Mucosa of rectum (tissue), 2 donors: ENCODE data around the gene SDK1.

Experiments
- H3K27ac ChIP-seq, 2 donors: one replicate each; pipeline ENCODE4 v1.7.0; 2013; ENCODE audit warnings: inconsistent platforms in 2 of 2, low read depth in 2 of 2, low read length in 2 of 2
- H3K27me3 ChIP-seq, 2 donors: one replicate each; pipeline ENCODE4 v1.7.0; 2013; ENCODE audit warnings: low read length in 2 of 2; ENCODE audit not compliant: control insufficient read depth in 2 of 2, insufficient read depth in 2 of 2
- H3K36me3 ChIP-seq, 2 donors: one replicate each; pipeline ENCODE4 v1.7.0; 2013; ENCODE audit warnings: low read length in 2 of 2; ENCODE audit not compliant: control insufficient read depth in 2 of 2, insufficient read depth in 2 of 2
- H3K4me1 ChIP-seq, 2 donors: one replicate each; pipeline ENCODE4 v1.7.0; 2013; ENCODE audit warnings: low read length in 2 of 2, mild to moderate bottlenecking in 1 of 2; ENCODE audit not compliant: control insufficient read depth in 2 of 2, insufficient read depth in 2 of 2
- H3K4me3 ChIP-seq, 2 donors: one replicate each; pipeline ENCODE4 v1.7.0; 2013; ENCODE audit warnings: low read length in 2 of 2
- H3K9ac ChIP-seq, 2 donors: one replicate each; pipeline ENCODE4 v1.7.0; 2013; ENCODE audit warnings: low read length in 2 of 2, low read depth in 1 of 2, mild to moderate bottlenecking in 1 of 2
- H3K9me3 ChIP-seq, 2 donors: one replicate each; pipeline ENCODE4 v1.7.0; 2013; ENCODE audit warnings: low read length in 2 of 2; ENCODE audit not compliant: control insufficient read depth in 2 of 2
- donor health status: healthy.
- donor health status: Normal muscosa, but diverticular disease.

Gene SDK1

DNA sequence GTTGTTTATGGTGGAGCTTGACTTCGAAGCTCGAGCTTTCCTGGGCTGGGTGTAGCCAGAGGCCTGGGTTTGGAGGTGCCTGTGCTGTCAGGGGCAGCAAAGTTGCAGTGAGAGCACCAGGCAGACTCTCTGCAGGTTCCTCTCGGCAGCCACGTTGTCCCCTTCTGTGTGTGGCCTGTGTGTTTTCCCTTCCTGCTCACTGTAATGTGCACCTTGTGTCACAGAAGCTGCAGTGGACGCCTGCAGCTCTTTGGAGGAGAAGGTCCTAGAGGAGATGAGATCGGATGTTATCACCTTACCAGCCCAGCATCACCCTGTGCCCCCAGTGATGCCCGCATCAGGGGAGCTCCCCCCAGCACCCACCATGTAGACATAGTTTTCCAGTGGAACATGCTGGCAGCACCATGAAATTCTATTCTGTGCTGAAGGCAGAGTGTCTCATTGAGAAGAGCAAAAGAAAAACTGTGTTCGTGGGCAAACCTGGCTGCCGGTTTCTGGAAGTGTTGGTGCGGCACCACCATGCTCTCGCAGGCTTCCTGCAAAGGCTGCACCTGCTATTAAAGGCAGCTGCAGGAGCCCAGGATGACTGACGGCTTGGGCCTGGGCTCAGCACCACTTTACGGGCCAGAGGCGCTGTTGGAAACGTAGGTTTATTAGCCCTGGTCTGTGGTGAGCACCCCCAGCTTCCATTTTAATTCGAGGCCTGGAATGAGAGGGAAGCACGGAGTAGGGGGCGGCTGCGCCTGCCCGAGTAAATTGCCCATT is 771.3 kb downstream of the SDK1 start:
- H3K27ac ChIP-seq = no peak overlapping the region
- H3K4me1 ChIP-seq = no peaks in the 10 kb centered on the region
- H3K9ac ChIP-seq = no peak overlapping the region
- peaks cover 0 to 4% of the 10 kb centered on the region in 2 donors for H3K36me3 ChIP-seq
- H3K9me3 ChIP-seq = no peaks in the 10 kb centered on the region
- H3K4me3 ChIP-seq = no peak overlapping the region
- no peaks in the 10 kb centered on the region for H3K27me3 ChIP-seq

DNA sequence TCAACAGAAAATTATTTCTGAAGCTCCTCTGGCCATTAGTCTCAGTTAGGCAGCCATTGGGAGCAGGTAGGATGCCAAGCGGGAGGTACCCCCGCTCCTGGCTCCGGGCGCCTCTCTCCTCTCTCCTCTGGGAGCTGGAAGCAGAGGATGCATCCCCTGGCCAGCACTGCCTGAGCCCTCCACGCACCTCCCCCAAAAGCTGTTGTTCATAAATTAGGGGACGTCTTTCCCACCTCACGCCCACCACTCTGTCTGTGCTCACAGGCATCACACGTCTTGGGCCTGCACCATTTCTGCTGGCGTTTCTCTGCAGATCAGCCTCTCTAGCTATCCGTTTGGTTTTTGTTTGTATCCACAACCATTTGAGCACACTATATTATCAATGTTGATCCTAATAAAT is 772.0 kb downstream of the SDK1 start:
- Histone ChIP-seq H3K27me3 (no peaks in the 10 kb centered on the region), H3K9me3 (no peaks in the 10 kb centered on the region), H3K36me3 (peaks cover 0 to 4% of the 10 kb centered on the region in 2 donors), H3K27ac (no peak overlapping the region), H3K4me3 (no peak overlapping the region), H3K4me1 (no peaks in the 10 kb centered on the region), H3K9ac (no peak overlapping the region)

DNA sequence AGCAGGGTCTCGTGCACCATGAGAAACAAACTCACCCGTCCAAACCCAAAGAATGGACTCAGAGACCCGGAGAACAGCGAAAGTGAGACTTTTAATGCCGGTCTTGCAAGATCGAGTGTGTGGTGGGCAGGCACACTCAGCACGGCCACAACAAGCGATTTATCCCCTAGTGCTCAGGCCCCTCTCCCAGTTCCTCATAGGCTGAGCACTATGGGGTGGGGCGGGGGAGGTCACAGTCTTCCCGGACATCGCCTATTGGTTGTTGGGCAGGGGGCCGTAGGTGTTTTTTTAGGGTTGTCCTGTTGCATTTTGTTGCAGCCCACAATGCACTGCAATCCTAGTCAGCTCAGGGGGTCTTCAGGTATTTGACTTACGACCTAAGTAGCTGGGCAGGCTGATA is 772.7 kb downstream of the SDK1 start:
- no peak overlapping the region for H3K27ac ChIP-seq
- H3K9ac ChIP-seq = no peak overlapping the region
- H3K36me3 ChIP-seq = peaks cover 0 to 4% of the 10 kb centered on the region in 2 donors
- no peaks in the 10 kb centered on the region for H3K4me1 ChIP-seq
- H3K27me3 ChIP-seq = no peaks in the 10 kb centered on the region
- no peak overlapping the region for H3K4me3 ChIP-seq
- H3K9me3 ChIP-seq = no peaks in the 10 kb centered on the region

DNA sequence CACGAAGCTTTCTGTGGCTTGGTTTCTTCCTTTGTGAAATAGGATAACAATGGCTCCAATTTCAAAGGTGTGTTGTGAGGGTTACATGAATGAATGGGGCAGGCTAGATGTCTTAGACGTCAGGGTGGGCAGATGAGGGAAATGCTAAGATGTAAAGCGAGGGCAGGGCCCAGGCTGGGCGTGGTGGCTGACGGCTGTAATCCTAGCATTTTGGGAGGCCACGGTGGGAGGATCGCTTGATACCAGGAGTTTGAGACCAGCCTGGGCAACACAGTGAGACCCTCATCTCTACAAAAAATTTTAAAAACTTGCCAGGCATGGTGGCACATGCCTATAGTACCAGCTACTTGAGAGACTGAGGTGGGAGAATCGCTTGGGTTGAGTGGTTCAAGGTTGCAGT is 773.4 kb downstream of the SDK1 start:
- no peak overlapping the region for H3K27ac ChIP-seq
- no peaks in the 10 kb centered on the region for H3K27me3 ChIP-seq
- H3K9me3 ChIP-seq = no peaks in the 10 kb centered on the region
- peaks cover 0 to 4% of the 10 kb centered on the region in 2 donors for H3K36me3 ChIP-seq
- no peak overlapping the region for H3K9ac ChIP-seq
- H3K4me1 ChIP-seq = no peaks in the 10 kb centered on the region
- no peak overlapping the region for H3K4me3 ChIP-seq

DNA sequence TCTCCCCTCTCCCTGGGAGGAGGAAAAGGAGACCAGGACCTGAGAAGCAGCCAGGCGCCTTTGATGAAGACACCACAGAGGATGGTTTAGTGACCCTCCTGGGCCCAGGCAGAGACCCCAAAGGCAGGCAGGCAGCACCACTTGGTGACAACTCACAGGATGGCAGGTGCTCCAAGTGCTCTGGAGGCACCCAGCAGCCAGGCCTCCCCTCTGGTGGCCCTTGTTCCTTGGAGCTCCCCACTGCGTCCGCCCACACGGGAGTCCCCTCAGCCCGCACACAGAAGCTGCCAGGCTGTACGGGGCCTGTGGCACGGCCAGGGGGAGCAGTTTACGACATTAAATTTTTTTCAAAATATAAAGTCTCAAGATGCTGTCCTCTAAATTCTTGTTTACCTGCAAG is 773.9 kb downstream of the SDK1 start:
- no peak overlapping the region for H3K27ac ChIP-seq
- H3K36me3 ChIP-seq = peaks cover 0 to 4% of the 10 kb centered on the region in 2 donors
- H3K9ac ChIP-seq = no peak overlapping the region
- no peaks in the 10 kb centered on the region for H3K4me1 ChIP-seq
- H3K4me3 ChIP-seq = no peak overlapping the region
- H3K9me3 ChIP-seq = no peaks in the 10 kb centered on the region
- H3K27me3 ChIP-seq = no peaks in the 10 kb centered on the region

DNA sequence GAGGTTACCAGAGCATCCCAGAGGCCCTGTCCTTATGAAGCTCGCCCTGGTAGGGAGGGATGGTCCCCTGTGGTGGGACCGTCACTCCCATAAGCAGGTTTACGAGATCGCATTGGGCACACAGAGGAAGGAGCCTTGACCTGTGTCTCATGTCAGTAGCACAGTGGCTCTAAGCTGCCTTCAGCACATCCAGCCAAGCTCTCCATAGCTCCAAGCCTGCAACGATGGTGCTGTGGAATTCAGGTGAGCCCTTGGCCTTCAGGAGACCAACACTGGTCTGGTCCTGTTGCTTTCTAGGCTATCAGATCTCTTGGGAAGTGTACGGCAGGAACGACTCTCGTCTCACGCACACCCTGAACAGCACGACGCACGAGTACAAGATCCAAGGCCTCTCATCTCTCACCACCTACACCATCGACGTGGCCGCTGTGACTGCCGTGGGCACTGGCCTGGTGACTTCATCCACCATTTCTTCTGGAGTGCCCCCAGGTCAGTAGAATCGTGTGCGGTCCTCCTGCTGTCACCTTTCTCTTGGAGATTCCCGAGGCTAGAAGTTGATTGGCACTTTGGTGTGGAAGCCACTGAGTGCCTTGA is 775.7 kb downstream of the SDK1 start:
- Histone ChIP-seq H3K27ac (no peak overlapping the region), H3K36me3 (peaks cover 0 to 4% of the 10 kb centered on the region in 2 donors), H3K27me3 (no peaks in the 10 kb centered on the region), H3K9ac (no peak overlapping the region), H3K4me1 (no peaks in the 10 kb centered on the region), H3K4me3 (no peak overlapping the region), H3K9me3 (no peaks in the 10 kb centered on the region)

DNA sequence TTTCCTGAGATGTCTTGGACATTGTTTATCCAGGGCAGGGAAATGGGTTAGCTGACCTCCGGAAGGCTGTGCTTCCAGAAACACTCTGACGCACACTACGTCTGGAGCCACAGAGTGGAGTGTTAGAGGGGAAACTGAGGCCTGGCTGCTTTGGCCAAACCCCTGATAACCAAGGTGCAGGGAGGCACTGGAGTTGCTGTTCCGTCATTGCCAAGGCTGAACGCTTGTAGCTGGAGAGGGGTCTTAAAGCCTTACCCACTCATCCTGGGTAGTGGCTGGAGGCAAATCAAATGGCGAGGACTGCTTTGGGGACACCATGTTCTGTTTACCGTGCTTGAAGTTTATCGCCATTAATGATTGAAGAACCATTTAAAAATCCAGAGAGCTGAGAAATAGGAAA is 776.9 kb downstream of the SDK1 start:
- no peaks in the 10 kb centered on the region for H3K9me3 ChIP-seq
- H3K9ac ChIP-seq = no peak overlapping the region
- no peaks in the 10 kb centered on the region for H3K27me3 ChIP-seq
- H3K27ac ChIP-seq = no peak overlapping the region
- H3K4me1 ChIP-seq = no peaks in the 10 kb centered on the region
- peaks cover 0 to 4% of the 10 kb centered on the region in 2 donors for H3K36me3 ChIP-seq
- H3K4me3 ChIP-seq = no peak overlapping the region

DNA sequence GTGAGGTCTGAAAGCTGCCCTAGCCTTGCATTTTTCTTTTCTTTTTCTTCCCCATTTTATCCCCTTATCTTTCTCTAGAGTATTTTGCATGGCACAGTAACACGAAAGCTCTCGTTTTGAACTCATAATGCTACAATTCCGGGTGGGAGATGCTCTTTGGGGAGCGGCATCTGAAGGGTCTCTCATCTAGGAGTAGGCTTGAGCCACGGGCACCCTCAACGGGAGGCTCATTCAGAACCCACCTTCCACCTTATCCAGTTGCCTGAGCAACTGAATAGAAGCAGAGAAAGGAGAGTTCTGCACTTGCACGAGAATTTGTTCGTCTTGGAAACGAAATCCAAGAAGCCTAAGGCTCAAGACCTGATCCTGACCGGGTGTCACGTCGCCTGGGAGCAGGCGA is 777.5 kb downstream of the SDK1 start:
- no peaks in the 10 kb centered on the region for H3K9me3 ChIP-seq
- H3K27ac ChIP-seq = no peak overlapping the region
- H3K4me3 ChIP-seq = no peak overlapping the region
- no peaks in the 10 kb centered on the region for H3K27me3 ChIP-seq
- H3K36me3 ChIP-seq = peaks cover 0 to 4% of the 10 kb centered on the region in 2 donors
- H3K4me1 ChIP-seq = no peaks in the 10 kb centered on the region
- no peak overlapping the region for H3K9ac ChIP-seq

DNA sequence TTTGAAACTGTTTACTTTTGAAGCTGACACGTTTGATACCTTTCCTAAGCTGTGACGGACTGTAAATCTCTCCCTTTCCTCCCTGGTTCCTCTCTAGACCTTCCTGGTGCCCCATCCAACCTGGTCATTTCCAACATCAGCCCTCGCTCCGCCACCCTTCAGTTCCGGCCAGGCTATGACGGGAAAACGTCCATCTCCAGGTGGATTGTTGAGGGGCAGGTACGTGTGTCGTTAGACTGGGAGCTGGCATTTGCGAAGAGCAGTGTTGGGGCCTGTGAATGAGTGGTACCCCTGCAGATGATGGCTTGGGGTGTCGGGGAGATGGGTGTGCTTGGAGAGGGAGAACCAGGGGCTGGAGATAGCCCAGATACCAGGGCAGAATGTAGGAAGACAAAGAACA is 778.3 kb downstream of the SDK1 start:
- Histone ChIP-seq H3K27ac (no peak overlapping the region), H3K4me3 (no peak overlapping the region), H3K4me1 (no peaks in the 10 kb centered on the region), H3K27me3 (no peaks in the 10 kb centered on the region), H3K9me3 (no peaks in the 10 kb centered on the region), H3K9ac (no peak overlapping the region), H3K36me3 (peaks cover 0 to 4% of the 10 kb centered on the region in 2 donors)

DNA sequence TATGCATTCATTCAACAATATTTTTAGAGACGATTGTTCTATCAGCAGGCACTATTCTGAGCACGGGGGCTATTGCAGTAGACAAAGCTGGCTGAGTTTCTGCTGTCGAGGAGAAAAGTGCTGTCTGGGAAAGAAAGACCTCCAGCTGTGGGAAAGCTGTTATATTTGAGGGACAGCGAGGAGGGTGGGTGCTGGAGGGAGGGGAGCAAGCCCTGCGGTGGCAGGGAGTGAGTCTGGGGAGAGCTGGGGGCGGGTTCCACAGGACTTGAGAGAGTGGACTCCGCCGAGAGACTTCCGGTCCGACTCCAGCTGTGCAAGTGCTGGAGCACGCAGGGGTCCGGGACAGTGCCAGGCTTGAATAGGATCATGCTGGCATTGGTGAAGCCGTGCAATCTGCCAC is 778.9 kb downstream of the SDK1 start:
- H3K27ac ChIP-seq = no peak overlapping the region
- no peaks in the 10 kb centered on the region for H3K27me3 ChIP-seq
- H3K9me3 ChIP-seq = no peaks in the 10 kb centered on the region
- no peaks in the 10 kb centered on the region for H3K4me1 ChIP-seq
- no peak overlapping the region for H3K9ac ChIP-seq
- H3K4me3 ChIP-seq = no peak overlapping the region
- peaks cover 0 to 4% of the 10 kb centered on the region in 2 donors for H3K36me3 ChIP-seq
